HepG2 (cell line): ENCODE results near the gene FLAD1. TPM values are rescaled to one million over a fixed set of nuclear protein-coding genes. Genes with fewer than 3 reads are reported as not detected.

Experiments
- CHD2 ChIP-seq: IDR thresholded peaks from 2 replicates; pipeline ENCODE4 v1.6.1; 2011; ENCODE audit warnings: low read depth, low read length, improper control_type of control experiment
- ESRRA ChIP-seq: sonication (generic); formaldehyde crosslinking; IDR thresholded peaks from 2 replicates; pipeline ENCODE4 v1.5.1; 2020; ENCODE audit warnings: mild to moderate bottlenecking, low read depth, missing genetic modification reagents
- FOXO4 ChIP-seq: sonication (generic); formaldehyde crosslinking; conservative IDR thresholded peaks from 2 replicates; pipeline ENCODE4 v1.8.1; 2023; ENCODE audit warnings: missing genetic modification reagents
- HNRNPL ChIP-seq: fragments of 200-400 bp; formaldehyde crosslinking; IDR thresholded peaks from 2 replicates; pipeline ENCODE4 v1.6.1; 2017; ENCODE audit warnings: mild to moderate bottlenecking, low read depth, low read length
- MATR3 ChIP-seq: sonication (generic); formaldehyde crosslinking; IDR thresholded peaks from 2 replicates; pipeline ENCODE4 v1.4.0; 2020; ENCODE audit warnings: missing genetic modification reagents
- MLXIP ChIP-seq: sonication (generic); formaldehyde crosslinking; IDR thresholded peaks from 2 replicates; pipeline ENCODE4 v1.9.0; 2021; ENCODE audit warnings: missing genetic modification reagents, borderline replicate concordance
- POGK ChIP-seq: sonication (generic); formaldehyde crosslinking; conservative IDR thresholded peaks from 2 replicates; pipeline ENCODE4 v1.8.0; 2022; ENCODE audit warnings: mild to moderate bottlenecking, moderate library complexity, missing genetic modification reagents
- SAP130 ChIP-seq: IDR thresholded peaks from 2 replicates; pipeline ENCODE4 v1.6.1; 2016; ENCODE audit warnings: low read depth
- SKI ChIP-seq: fragments of 450-650 bp; IDR thresholded peaks from one replicate; pipeline ENCODE4 v1.6.1; 2018; ENCODE audit warnings: mild to moderate bottlenecking; ENCODE audit not compliant: partially characterized antibody
- TAF1 ChIP-seq: sonication (generic); formaldehyde crosslinking; IDR thresholded peaks from 2 replicates; pipeline ENCODE4 v1.4.0; 2020; ENCODE audit warnings: missing genetic modification reagents
- TARDBP ChIP-seq: sonication (generic); formaldehyde crosslinking; IDR thresholded peaks from 2 replicates; pipeline ENCODE4 v1.8.0; 2022; ENCODE audit warnings: mild to moderate bottlenecking, missing genetic modification reagents
- ZBTB33 ChIP-seq: sonication (generic); formaldehyde crosslinking; IDR thresholded peaks from 2 replicates; pipeline ENCODE4 v1.4.0; 2020; ENCODE audit warnings: missing genetic modification reagents
- ZNF225 ChIP-seq: sonication (generic); formaldehyde crosslinking; IDR thresholded peaks from 2 replicates; pipeline ENCODE4 v1.4.0; 2020; ENCODE audit warnings: mild to moderate bottlenecking, missing genetic modification reagents
- ZNF296 ChIP-seq: sonication (generic); formaldehyde crosslinking; conservative IDR thresholded peaks from 2 replicates; pipeline ENCODE4 v1.5.0; 2020; ENCODE audit warnings: mild to moderate bottlenecking, missing genetic modification reagents
- ZNF431 ChIP-seq: sonication (generic); formaldehyde crosslinking; IDR thresholded peaks from 2 replicates; pipeline ENCODE4 v1.9.0; 2022; ENCODE audit warnings: missing genetic modification reagents, low read depth, mild to moderate bottlenecking, borderline replicate concordance
- ZNF503 ChIP-seq: sonication (generic); formaldehyde crosslinking; IDR thresholded peaks from 2 replicates; pipeline ENCODE4 v1.4.0; 2020; ENCODE audit warnings: missing genetic modification reagents
- ZNF569 ChIP-seq: sonication (generic); formaldehyde crosslinking; IDR thresholded peaks from 2 replicates; pipeline ENCODE4 v1.5.0; 2020; ENCODE audit warnings: mild to moderate bottlenecking, missing genetic modification reagents, moderate library complexity, borderline replicate concordance
- ZNF775 ChIP-seq: sonication (generic); formaldehyde crosslinking; IDR thresholded peaks from 2 replicates; pipeline ENCODE4 v1.4.0; 2020; ENCODE audit warnings: missing genetic modification reagents, mild to moderate bottlenecking, moderate library complexity, borderline replicate concordance
- ZNF780A ChIP-seq: sonication (generic); formaldehyde crosslinking; IDR thresholded peaks from 2 replicates; pipeline ENCODE4 v1.8.0; 2022; ENCODE audit warnings: mild to moderate bottlenecking, missing genetic modification reagents, moderate library complexity
- polyA plus RNA-seq, 8 experiments: library from polyadenylated mRNA; depleted of rRNA in 3 of 8; stranded (reverse) in 7 of 8; unstranded in 1 of 8; fragments of >200 nt; fragmentation: Illumina TruSeq in 4 of 8; extraction: Trizol in 4 of 8; gene quantifications; 2 replicates each; pipeline versions ENCODE4 v1.2.1 to v1.2.3, GENCODE V29; 2011 to 2016; ENCODE audit warnings: low read depth in 4 of 8, missing spikeins in 1 of 8, mixed read lengths in 1 of 8; ENCODE audit not compliant: insufficient read depth in 1 of 8
- total RNA-seq, 5 experiments: library from RNA; depleted of rRNA; stranded (reverse); fragments of >200 nt; fragmentation: Illumina TruSeq; extraction: Trizol; gene quantifications; 2 replicates each; pipeline ENCODE4 v1.2.3, GENCODE V29; 2016; ENCODE audit warnings: low read depth in 1 of 5

Gene FLAD1
- total and polyA plus RNA-seq, 2 of the 13 experiments (the other 11 are each of a cell fraction or from before 2014, with no cell fraction given), result 25.9 to 32.8 TPM

GRCh38 chr1:155003227-155003765 lies 20.2 kb downstream of the FLAD1 start (continued):
- 0 out of 2 replicates have a peak, but pooled peaks have one; percentile 29 for TF ChIP-seq POGK (CRISPR knock-in tag)
- no peak for TF ChIP-seq ESRRA (CRISPR knock-in tag)
- 0 out of 2 replicates have a peak, but pooled peaks have one; percentile 36 for TF ChIP-seq HNRNPL
- no peak for TF ChIP-seq MLXIP (CRISPR knock-in tag)
- TF ChIP-seq ZNF296, result no peak
- no peak for TF ChIP-seq CHD2
- TF ChIP-seq ZNF431 (CRISPR knock-in tag), result 0 out of 2 replicates have a peak, but pooled peaks have one; percentile 36
- TF ChIP-seq ZNF225 (CRISPR knock-in tag), result no peak
- no peak for TF ChIP-seq ZBTB33
- TF ChIP-seq SKI, result no peak
- TF ChIP-seq ZNF569, result no peak
- peak; percentile 57 for TF ChIP-seq TAF1 (CRISPR knock-in tag)
- no peak for TF ChIP-seq ZNF775
- no peak for TF ChIP-seq TARDBP (CRISPR knock-in tag)
- TF ChIP-seq MATR3 (CRISPR knock-in tag), result no peak
- no peak for TF ChIP-seq ZNF503 (CRISPR knock-in tag)
- 0 out of 2 replicates have a peak, but pooled peaks have one; percentile 13 for TF ChIP-seq FOXO4
- TF ChIP-seq ZNF780A (CRISPR knock-in tag), result no peak
- peak; percentile 9; the same call in 1 of the 2 replicates for TF ChIP-seq SAP130 (CRISPR knock-in tag)
